NCI-H1436 (cell line): ENCODE measurements around the gene BAIAP3.
"Not testable (repeated sequence)": the region's sequence is repeated elsewhere in the genome, so short reads cannot be mapped to it uniquely, and the experiment has no call there.

ENCODE experiments used
- DNase-seq: peaks from one replicate; lab custom pipeline; 2025; lab: John Stamatoyannopoulos, UW

The BAIAP3 gene

DNA sequence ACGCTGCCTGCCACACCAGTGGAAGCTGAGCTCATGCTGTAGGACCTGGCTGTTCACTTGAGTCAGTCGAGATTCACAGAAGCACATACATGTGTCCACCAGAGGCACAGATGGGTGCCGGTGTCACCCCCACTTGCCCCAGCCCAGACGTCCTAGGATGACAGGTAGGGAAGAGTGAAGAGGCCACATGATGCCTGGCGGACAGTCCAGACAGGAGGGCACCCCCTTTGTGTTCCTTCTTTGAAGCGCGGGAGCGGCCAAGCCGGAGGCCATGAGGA, 15.2 kb upstream of the BAIAP3 start:
- no peak for DNase-seq

DNA sequence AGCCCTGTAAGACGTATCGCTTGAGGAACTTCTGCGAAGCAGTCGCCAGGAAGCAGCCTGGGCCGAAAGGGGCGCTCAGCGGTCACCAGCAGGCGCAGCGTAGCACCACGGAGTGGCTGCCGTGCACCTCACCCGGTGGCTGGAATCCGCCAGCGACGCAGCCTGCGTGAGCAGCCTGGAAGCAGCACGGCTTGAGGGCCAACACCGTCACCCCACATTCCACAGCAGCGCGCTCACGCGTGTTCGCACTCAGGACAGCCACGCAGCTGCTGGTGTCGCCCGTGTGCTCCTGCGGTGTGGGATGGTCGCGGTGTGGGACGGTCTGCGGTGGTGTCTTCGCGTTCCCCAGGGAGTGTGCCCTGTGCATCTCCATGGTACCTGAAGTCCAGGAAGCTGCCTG, 14.4 kb upstream of the BAIAP3 start:
- DNase-seq: no peak

DNA sequence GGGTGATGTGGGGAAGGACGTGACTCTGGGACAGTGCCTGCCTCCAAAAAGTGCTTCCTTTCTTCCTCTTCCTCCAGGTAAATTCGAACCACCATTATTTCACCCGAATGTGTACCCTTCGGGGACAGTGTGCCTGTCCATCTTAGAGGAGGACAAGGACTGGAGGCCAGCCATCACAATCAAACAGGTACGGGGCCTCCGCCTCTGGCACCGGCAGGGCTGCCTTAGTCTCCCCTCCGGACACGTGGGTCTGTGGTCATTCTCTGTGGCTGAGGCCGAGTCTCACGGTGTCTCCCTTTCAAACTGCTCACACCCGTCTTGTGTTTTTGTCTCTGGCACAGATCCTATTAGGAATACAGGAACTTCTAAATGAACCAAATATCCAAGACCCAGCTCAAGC, 13.3 kb upstream of the BAIAP3 start:
- no peak for DNase-seq

DNA sequence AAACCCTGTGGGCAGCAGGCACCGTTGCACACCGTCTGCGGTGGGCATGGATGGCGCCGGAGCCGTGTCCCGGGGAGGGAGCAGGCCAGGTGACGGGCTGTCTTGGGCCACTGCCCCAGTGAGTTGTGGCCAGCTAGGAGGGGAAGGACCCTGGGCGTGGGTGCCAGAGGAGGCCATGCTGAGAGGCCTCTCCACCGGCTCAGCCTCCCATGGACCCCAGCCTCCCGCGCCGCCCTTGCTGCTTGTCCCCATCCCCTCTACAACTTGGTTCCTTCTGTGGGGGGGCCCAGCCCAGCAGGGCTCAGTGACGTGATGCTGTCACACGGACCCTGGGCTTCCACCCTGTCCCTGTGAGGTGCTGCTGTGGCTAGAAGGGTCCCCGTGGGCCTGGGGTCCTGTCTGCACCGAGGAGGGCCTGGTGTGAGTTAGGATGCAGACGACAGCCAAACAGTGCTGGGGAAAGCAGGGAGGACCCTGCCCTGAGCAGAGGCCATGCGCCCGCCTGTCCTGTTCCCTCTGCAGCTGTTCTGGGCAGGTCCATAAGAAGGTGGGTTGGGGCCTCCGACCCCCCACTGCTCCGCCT, 12.7 kb upstream of the BAIAP3 start:
- DNase-seq: no peak

DNA sequence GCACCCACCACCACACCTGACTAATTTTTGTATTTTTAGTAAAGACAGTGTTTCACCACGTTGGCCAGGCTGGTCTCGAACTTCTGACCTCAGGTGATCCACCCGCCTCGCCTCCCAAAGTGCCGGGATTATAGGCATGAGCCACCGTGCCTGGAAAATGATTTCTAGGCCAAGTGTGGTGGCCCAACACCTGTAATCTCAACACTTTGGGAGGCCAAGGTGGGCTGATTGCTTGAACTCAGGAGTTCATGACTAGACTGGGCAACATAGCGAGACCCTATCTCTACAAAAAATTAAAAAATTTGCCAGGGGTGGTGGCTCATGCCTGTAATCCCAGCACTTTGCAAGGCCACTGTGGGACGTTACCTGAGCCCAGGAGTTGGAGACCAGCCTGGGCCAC, 11.0 kb upstream of the BAIAP3 start:
- no peak for DNase-seq

DNA sequence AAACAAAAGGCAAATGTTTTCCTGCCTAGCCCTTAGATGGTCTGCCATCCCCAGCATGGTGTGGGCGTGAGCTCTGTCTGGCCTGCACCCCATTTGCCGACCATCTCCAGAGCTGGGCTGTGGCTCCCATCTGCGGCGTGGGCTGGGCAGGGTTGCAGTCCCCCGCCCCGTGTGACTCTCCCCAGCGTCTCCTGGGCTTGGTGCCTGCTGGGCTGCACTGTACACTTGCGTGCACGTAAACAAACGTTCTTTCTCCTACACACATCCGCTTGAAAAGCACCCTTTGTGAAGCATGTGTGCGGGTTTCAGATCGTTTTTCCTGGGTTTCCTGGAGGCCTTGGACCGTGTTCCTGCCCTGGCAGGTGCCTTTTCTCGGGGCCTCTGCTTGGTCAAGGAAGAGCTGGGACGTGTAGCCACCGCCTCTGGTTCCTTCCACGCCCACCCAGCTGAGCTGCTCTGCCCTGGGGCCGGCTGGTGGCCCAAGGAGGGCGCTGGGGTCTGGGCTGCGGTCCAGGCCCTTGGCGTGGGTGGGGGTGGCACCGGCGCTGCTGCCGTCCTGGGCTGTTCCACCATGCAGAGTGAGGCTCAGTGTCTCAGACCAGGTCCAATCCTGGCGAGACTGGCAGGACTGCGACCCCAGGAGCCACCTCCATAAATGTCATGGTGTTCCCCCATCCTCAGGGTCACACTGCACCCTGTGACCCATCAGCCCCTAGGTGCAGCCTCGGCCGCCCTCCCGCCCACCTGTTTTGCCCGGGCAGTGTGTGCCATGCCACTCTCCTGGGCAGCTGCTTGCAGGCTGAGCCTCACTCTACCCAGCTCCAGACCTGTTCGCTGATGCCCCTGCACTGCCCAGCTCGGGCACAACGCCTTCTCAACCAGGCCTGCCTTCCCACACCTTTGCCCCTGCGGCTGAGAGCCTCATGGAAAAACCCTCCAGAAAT, 9.9 kb upstream of the BAIAP3 start:
- no peak for DNase-seq

DNA sequence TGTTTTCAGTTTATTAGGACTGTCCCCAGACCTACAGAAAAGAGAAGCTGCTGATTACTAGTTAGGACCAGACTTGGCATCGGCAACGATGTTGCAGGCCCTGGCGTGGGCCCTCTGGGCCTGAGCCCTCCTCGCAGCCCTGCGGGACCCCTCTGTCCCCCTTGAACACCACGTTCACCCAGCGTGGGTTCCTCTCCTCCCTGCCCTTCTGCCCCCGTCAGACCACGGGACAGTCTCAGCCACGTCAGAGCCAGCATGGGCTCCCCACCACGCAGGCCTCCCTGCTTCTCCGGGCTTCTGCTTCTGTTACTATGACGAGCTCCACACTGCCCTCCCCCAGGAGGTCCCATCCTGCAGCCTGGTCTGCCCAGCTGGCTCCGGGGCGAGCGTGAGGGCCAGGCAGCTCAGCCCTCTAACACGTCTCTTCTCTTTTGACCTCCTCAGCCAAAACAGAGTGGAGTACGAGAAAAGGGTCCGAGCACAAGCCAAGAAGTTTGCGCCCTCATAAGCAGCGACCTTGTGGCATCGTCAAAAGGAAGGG, 9.1 kb upstream of the BAIAP3 start:
- DNase-seq: no peak

DNA sequence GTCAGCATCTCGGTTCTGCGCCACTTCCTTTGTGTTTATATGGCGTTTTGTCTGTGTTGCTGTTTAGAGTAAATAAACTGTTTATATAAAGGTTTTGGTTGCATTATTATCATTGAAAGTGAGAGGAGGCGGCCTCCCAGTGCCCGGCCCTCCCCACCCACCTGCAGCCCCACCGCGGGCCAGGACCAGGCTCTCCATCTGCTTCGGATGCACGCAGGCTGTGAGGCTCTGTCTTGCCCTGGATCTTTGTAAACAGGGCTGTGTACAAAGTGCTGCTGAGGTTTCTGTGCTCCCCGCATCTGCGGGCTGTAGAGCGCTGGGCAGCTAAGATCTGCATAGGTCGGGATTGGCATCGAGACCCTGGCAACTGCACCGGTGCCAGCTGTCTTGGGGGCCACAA, 8.2 kb upstream of the BAIAP3 start:
- DNase-seq: no peak

DNA sequence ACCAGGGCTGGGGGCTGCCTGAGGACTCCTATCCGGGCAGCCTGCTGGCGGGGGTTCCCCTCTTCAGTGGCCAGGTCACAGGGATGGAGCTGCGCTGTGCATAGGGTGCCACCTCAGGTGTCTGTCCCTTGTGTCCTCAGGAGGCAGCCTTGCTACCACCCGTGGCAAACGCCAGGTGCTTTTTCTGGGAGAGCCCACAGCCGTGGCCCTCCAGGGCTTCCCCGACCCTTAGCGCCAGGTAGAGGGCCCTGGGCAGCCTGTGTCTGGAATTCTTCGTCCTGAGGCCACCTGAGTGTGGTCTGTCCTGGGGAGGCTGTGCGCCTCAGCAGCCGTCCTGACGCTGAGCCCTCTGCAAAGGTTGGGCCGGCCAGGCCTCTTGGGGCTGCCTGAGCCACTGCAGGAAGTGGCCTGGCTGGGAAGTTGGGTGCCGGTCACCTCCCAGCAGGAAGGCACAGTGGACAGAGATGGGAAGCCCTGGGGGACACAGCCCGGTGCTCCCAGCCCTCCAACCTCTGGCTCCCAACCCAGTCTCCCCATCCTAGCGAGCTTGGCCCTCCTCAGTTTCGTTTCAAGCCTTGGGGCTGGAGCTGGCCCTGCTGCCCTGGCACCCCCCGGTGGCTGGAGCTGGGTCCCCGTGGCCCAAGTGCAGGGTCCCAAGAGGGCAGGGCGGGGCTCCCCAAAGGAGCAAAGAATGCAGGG, 7.6 kb upstream of the BAIAP3 start:
- DNase-seq: no peak

DNA sequence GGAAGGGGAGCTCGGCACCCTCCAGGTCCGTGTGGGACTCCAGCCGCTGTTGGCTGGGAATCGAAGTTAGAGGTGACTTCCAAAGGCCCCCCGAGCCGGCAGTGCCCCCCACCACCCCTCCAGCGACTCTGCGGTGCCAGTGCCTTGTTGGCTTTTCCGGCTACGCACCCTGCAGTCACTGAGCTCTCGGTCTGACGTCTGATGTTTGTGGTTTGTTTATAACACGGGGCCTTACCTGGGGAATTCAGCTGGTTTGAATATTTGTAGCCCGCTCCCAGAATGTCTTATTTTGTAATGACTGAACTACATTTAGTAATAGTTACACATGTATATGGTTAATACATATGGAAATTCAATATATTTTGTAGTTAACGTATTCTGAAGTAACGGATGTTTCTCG, 7.1 kb upstream of the BAIAP3 start:
- DNase-seq: no peak

DNA sequence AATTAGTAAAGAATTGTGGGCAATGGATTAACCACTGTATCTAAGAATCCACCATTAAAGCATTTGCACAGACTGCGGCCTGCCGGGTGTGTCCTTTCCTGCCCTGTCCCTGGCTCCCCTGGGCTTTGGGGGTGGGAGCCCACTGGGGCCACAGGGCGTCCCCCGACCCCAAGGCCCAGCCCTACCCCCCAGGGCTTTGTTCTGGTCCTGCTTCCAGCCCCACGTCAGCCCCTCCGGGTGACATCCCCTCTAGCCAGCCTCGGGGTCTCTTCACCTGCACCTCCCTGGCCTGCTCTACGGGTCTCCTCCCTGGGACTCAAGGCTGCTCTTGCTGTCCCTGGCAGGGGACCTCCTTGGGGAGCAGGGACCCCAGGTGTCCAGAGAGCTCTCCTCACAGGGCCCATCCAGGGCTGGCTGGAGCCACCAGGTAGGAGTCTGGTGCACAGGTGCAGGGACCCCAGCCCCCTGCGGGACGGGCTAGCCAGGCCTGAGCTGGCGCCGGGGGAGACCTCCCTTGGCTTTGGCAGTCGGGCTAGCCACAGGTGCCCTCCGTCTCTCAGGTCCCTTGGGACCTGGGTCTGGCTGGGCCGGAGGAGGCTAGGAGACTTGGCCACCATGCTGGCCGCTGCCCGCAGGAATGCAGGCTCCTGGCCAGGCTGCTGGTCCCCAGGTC, 6.4 kb upstream of the BAIAP3 start:
- DNase-seq: no peak

DNA sequence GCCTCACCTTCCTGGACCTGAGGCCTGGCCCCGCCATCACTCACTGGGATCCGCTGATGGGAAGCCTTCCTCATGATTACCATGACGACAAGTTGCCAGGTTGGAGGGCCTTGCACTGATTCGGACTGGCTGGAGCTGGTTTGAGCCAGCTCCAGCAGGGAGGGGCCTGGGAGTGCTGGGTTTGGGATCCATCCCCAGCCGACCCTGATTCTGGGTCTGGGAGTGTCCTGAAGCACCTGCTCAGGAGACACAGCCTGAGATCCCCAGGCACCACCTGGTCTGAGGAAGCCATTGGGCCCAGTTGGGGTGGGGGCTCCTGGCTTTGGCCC, 5.9 kb upstream of the BAIAP3 start:
- no peak for DNase-seq

DNA sequence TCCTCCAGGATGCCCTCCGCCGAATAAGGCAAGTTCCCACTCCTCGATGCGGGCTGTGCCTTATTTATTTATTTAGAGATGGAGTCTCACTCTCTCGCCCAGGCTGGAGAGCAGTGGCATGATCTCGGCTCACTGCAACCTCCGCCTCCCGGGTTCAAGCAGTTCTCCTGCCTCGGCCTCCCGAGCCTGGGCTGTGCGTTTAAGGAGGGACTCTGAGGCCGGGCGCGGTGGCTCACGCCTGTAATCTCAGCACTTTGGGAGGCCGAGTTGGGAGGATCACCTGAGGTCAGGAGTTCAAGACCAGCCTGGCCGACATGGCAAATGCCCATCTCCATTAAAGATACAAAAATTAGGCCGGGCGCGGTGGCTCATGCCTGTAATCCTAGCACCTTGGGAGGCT, 5.3 kb upstream of the BAIAP3 start:
- not testable (repeated sequence) for DNase-seq

DNA sequence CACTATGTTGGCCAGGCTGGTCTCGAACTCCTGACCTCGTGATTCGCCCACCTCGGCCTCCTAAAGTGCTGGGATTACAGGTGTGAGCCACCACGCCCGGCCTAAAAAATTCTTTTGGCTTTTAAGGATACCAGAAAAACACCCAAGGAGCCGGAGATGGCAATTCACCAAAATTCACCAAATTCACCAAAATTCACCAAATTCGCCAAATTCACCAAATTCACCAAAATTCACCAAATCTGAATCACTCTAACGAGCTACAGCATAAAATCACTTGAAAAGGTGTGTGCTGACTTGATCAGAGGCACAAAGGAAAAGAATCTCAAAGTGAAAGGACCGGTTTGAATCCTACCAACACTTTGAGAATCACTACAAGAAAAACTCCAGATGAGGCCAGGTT, 4.5 kb upstream of the BAIAP3 start:
- DNase-seq: not testable (repeated sequence)

DNA sequence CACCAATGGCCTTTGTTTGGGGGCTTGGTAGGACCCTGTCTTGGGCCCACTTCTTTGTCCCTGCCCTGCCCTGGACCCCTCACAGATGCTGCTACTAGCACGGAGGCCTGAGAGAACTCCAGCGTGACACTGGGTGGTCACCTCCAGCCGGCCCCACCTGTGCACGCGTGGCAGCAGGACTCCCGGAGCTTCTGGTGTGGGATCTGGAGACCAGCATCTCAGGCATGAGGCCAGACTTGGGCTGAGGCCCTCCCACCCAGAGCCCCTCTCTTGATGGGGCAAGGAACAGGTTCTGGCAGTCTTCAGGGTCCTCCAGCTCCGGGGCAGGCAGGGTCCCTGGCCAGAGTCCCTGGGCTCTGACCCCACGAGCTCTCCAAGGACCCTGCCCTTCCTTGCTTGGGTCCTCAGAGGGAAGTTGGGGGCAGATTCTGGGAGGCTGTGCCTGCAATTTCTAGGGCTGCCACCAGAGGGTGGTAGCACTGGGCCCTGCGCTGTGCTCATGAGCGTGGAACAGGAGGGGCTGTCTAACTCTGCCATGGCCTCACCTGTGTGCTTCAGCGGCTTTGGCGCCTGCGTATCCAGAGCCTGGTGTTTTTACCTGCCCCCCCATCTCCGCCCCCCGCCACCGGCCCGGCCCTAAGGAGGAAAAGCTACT, 3.1 kb upstream of the BAIAP3 start:
- DNase-seq: no peak

DNA sequence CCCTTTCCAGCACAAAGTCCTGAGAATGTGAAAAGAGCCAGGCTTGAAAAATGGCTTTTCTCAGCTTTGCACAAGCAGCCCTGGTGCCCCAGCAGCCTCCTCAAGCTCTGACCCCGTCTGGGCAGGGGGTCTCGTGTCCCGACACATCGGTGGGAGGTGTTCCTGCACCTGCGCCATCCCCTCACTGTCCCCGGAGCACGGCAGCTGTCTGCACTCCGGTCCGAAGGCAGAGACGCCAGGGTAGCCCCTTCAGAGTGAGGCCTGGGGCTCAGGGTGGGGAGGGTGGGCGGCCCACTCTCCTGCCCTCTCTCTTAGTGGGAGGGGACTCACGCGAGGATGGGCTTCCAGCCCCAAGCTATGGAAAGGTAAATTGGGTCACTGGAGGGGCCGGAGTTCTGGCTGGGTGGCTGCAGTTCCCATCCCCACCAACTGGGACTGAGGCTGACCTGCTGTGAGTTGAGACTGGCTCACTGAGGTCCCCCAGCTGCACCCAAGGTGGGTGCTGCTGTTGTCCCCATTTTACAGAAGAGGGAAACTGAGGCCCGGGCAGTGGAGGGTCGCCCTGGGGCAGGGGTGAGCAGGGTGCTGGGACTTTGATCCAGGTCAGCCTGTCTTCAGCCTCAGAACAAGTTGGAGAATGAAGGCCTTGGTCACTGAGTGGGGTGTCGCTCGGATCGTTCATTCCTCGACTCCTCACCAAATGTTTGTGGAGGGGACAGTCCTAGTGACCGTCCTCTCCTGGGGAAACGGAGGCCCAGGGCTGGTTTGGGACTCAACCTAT, 2.3 kb upstream of the BAIAP3 start:
- no peak for DNase-seq

DNA sequence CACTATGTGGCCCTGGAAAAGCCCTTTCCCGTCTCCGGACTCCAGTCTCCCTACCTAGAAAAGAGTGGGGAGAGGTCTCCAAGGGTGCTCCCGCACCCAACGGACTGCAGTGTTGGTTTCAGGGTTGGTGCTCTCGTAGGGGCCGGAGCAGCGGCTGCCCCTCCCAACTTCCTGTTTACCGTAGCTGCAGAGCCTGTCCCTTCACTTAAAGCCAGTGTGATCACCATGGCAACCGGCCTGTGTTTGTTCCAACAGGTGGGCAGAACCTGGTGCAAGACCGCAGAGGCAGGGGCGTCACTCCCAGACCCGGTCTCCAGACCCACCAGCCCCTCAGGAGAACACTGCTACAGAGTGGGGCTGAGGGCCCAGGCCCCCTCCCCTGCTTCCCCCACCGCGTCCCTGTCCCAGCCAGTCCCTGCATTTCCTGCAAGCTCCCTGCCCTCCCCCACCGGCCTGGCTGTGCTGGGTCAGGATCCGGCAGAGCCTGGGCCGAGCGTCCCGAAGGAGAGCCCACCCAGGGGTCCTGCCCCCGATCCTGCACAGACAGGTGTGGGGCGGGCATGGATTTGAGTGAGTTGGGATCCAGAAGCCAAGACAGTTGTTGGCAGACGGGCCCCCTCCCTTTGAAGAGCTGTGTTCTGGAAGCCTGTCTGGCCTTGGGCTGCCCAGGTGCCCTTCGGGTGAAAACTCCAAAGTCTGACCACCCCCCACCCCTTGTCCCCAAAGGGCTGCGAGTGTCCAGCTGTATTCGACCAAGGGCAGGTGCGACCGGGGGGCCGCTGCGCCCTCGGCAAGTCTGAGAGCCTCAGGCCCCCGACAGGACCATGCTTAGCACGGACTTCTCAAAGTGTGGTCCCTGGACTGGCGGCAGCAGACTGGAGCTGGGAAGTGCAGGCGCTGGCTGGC, 1.5 kb upstream of the BAIAP3 start:
- peak; percentile 27 for DNase-seq

DNA sequence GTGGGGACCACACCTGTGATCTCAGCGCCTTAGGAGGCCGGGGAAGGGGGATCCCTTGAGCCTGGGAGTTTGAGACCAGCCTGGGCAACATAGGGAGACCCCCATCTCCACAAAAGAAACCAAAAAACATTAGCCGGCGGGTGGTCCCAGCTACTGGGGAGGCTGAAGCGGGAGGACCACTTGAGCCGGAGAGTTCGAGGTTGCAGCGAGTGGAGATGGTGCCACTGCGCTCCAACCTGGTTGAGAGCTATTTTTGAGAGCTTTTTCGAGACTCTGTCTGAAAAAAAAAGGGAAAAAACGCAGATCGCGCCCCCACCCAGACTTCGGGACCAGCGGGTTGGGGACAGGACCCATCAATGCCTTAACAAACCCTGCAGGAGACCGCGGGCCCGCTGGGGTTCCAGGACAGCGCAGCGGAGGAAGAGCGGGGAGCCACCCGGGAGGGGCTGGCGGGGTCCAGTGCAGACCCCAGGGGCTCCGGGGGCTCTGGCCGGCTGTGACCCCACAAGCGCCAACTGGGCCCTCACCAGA, 762 bp upstream of the BAIAP3 start:
- no peak for DNase-seq

DNA sequence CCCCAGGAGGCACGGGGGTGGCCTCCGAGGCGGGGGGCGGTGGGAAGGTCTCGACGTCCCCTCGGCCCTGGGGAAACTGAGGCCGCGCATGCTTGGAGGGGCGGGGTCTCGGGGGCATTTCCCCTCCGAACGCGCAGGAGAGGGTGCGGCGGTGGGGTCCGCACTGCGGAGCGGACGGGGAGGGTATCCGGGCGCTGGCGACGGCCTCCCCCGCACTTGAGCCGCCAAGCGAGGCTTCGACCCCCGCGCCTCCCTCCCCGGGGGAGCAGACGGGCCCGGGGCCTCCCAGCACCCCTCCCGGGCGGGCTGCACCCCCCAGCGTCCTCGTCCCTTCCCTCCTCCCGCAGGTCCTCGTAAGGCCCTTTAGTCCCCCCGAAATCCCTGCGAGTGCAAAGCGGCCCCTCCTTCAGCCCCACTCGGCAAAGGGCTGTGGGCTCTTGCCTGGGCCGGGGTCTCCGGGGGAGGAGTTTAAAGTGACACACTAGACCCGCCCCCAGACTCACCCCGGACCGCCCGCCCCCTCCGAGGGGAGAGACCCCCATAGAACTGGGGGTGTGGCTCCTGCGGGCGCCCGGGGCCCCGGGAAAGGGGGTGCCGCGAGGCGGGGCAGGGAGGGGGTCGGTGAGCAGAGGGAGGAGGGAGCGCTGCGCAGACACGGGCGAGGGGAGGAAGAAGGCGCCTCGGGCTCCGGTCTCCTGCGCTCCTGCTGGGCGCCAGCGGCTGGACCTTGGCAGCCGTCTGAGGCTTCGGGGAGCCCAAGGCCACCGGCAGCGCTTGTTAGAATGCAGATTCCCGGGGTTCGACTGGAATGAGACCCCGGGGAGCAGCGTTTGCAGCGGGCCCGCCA, 632 bp downstream of the BAIAP3 start:
- no peak for DNase-seq
